Measurements from ENCODE around the gene RAD51B. TPM values are rescaled to one million over a fixed set of nuclear protein-coding genes. Genes with fewer than 3 reads are reported as not detected.
A peak's percentile ranks its signal among the peaks of the same experiment; 100 is the strongest.

The RAD51B gene
- polyA plus RNA-seq, 1 donor (not counting 4 experiments of a cell fraction or from before 2014, with no cell fraction given) = 13.3 TPM

DNA sequence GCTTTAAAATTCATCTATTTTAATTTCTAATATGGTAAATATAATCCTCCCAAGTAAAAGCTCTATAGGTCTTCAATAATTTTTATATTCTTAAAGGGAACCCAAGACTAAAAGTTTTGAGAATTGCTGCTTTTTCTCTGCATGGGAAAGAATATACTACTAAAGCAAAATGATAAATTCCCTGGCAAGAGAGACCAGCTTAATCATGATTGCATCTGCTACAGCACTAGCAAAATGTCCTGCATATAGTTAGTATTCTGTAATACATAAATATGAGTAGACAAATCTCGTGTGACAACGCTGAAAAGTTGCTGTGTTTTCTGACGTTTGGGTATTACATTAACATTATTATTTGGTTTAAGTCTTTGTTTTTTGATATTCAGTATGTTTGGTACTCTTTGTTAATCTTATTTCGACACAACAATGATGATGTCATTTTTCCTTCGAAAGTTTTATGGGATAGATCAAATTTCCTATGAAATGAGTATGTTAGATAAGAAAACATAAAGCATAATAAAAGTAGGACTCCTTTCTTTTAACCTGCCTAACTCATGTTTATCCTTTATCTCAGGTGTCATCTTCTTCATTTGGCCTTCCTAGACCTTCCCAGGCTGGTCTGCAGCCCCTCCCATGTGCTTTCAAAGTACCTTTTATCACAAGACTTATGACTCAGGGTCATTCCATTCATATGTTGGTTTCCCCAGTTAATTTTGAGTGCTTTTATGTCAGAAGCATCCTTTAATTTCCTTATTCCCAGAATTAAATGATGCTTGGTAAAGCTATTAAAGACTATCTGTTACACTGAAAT lies 321.9 kb downstream of the RAD51B start:
- H4K20me1 ChIP-seq (ENCODE audit: control insufficient read depth, extremely low read depth, insufficient read depth, low read length) = no peaks in the 10 kb centered on the region
- peak; percentile 41 for FAIRE-seq
- no peak for DNase-seq (ENCODE audit: low read depth, low spot score)
- dilution Hi-C loops (cut with MboI; ENCODE audit: extremely low pct_ligation_motif_present, low sequenced_read_pairs) = no loop called here
- no peaks in the 10 kb centered on the region for H3K79me2 ChIP-seq (ENCODE audit: control insufficient read depth, insufficient read depth, low read length)
- no peaks in the 10 kb centered on the region for H3K36me3 ChIP-seq (ENCODE audit: control insufficient read depth in 2 of 2, extremely low read depth in 1 of 2, insufficient read depth in 2 of 2, low read length in 2 of 2)
- H2AFZ ChIP-seq (ENCODE audit: control insufficient read depth, low read length) = no peak overlapping the region
- no peak overlapping the region for H3K4me3 ChIP-seq (ENCODE audit: control insufficient read depth in 2 of 3, extremely low read depth in 1 of 3, insufficient read depth in 2 of 3, low read depth in 1 of 3, low read length in 3 of 3)
- peak overlapping the region; percentile 87 for H3K27ac ChIP-seq (ENCODE audit: control insufficient read depth, insufficient read depth, low read length)
- peak overlapping the region; percentile 76 for H3K9ac ChIP-seq (ENCODE audit: control insufficient read depth, extremely low read depth, insufficient read depth, low read length)
- peaks cover 95% of the 10 kb centered on the region for H3K4me1 ChIP-seq (ENCODE audit: control insufficient read depth, extremely low read depth, insufficient read depth, low read length)
- no peaks in the 10 kb centered on the region for H3K9me1 ChIP-seq (ENCODE audit: control insufficient read depth, extremely low read depth, insufficient read depth, low read length)
- no peaks in the 10 kb centered on the region for H3K9me3 ChIP-seq (ENCODE audit: control insufficient read depth, low read depth, low read length)
- H3K4me2 ChIP-seq (ENCODE audit: control insufficient read depth, extremely low read depth, insufficient read depth, low read depth, low read length) = peak overlapping the region; percentile 48
- no peaks in the 10 kb centered on the region for H3K27me3 ChIP-seq (ENCODE audit: control insufficient read depth, extremely low read depth, insufficient read depth, low read length)
- TF ChIP-seq EZH2 (IDR thresholded peaks at IDR 0.05; ENCODE audit: low read length) = no peak
- TF ChIP-seq, protein P1, sequence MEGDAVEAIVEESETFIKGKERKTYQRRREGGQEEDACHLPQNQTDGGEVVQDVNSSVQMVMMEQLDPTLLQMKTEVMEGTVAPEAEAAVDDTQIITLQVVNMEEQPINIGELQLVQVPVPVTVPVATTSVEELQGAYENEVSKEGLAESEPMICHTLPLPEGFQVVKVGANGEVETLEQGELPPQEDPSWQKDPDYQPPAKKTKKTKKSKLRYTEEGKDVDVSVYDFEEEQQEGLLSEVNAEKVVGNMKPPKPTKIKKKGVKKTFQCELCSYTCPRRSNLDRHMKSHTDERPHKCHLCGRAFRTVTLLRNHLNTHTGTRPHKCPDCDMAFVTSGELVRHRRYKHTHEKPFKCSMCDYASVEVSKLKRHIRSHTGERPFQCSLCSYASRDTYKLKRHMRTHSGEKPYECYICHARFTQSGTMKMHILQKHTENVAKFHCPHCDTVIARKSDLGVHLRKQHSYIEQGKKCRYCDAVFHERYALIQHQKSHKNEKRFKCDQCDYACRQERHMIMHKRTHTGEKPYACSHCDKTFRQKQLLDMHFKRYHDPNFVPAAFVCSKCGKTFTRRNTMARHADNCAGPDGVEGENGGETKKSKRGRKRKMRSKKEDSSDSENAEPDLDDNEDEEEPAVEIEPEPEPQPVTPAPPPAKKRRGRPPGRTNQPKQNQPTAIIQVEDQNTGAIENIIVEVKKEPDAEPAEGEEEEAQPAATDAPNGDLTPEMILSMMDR (optimal IDR thresholded peaks at IDR 0.05 in 1 of 3, IDR thresholded peaks at IDR 0.05 in 1 of 3, conservative IDR thresholded peaks at IDR 0.05 in 1 of 3; ENCODE audit: extremely low read depth in 1 of 3, insufficient read depth in 2 of 3, low read length in 3 of 3) = no peak

DNA sequence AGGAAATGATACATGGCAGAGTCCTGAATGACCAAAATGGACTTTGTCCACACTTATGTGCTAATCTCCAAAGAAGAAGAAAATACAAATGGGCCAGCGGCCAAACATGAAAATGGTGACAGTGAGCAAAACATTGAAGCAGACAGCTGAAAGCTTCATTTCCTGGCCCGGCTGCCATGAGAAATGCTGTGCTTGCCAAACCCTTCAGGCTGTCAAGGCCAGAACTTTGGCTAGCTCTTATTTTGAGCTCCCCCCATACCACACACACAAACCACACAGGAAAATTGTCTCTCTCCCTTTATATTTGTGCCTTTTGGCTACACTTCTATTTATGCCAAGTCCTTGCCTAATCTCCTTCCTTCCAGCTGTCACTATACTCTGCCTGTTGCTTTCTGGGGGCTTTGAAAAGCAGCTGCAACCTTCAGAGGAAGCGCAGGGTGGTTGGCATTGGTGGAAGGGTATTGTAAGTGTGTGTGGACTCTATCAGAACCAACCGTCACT lies 323.8 kb downstream of the RAD51B start:
- dilution Hi-C loops (cut with MboI; ENCODE audit: extremely low pct_ligation_motif_present, low sequenced_read_pairs) = no loop called here

More for the DNA sequence above, 323.8 kb downstream of the RAD51B start:
- no peaks in the 10 kb centered on the region for H4K20me1 ChIP-seq (ENCODE audit: control insufficient read depth, extremely low read depth, insufficient read depth, low read length)
- no peak for DNase-seq (ENCODE audit: low read depth, low spot score)
- H3K4me3 ChIP-seq (ENCODE audit: control insufficient read depth in 2 of 3, extremely low read depth in 1 of 3, insufficient read depth in 2 of 3, low read depth in 1 of 3, low read length in 3 of 3) = no peak overlapping the region
- peak overlapping the region; percentile 87 for H3K27ac ChIP-seq (ENCODE audit: control insufficient read depth, insufficient read depth, low read length)
- FAIRE-seq = peak; percentile 75
- H3K9me3 ChIP-seq (ENCODE audit: control insufficient read depth, low read depth, low read length) = no peaks in the 10 kb centered on the region
- no peaks in the 10 kb centered on the region for H3K27me3 ChIP-seq (ENCODE audit: control insufficient read depth, extremely low read depth, insufficient read depth, low read length)
- H2AFZ ChIP-seq (ENCODE audit: control insufficient read depth, low read length) = peak overlapping the region; percentile 28
- no peaks in the 10 kb centered on the region for H3K36me3 ChIP-seq (ENCODE audit: control insufficient read depth in 2 of 2, extremely low read depth in 1 of 2, insufficient read depth in 2 of 2, low read length in 2 of 2)
- no peaks in the 10 kb centered on the region for H3K79me2 ChIP-seq (ENCODE audit: control insufficient read depth, insufficient read depth, low read length)
- H3K4me1 ChIP-seq (ENCODE audit: control insufficient read depth, extremely low read depth, insufficient read depth, low read length) = peaks cover 95% of the 10 kb centered on the region
- no peak overlapping the region for H3K4me2 ChIP-seq (ENCODE audit: control insufficient read depth, extremely low read depth, insufficient read depth, low read depth, low read length)
- no peaks in the 10 kb centered on the region for H3K9me1 ChIP-seq (ENCODE audit: control insufficient read depth, extremely low read depth, insufficient read depth, low read length)
- no peak for TF ChIP-seq EZH2 (IDR thresholded peaks at IDR 0.05; ENCODE audit: low read length)
- TF ChIP-seq, protein P1 (optimal IDR thresholded peaks at IDR 0.05 in 1 of 3, IDR thresholded peaks at IDR 0.05 in 1 of 3, conservative IDR thresholded peaks at IDR 0.05 in 1 of 3; ENCODE audit: extremely low read depth in 1 of 3, insufficient read depth in 2 of 3, low read length in 3 of 3) = no peak
- peak overlapping the region; percentile 23 for H3K9ac ChIP-seq (ENCODE audit: control insufficient read depth, extremely low read depth, insufficient read depth, low read length)

All from keratinocyte (primary cell).